Measurements from ENCODE around the gene TCF4. TPM values are rescaled to one million over a fixed set of nuclear protein-coding genes. Genes with fewer than 3 reads are reported as not detected.

Gene TCF4
- total RNA-seq, 1 donor from 2014 or later, result 115 TPM

- FAIRE-seq, result no peak
- H4K20me1 ChIP-seq (ENCODE audit: insufficient read depth, low read length), result peaks cover 7% of the 10 kb centered on the region
- peaks cover 30% of the 10 kb centered on the region for H3K4me1 ChIP-seq (ENCODE audit: insufficient read depth, low read length)
- no peaks in the 10 kb centered on the region for H3K36me3 ChIP-seq (ENCODE audit: insufficient read depth, low read length)
- Mint-ChIP-seq H3K4me1 (ENCODE audit: low read depth, unreplicated experiment) (peaks cover 44% of the 10 kb centered on the region), H3K9me3 (ENCODE audit: unreplicated experiment) (no peaks in the 10 kb centered on the region), H3K4me3 (ENCODE audit: unreplicated experiment) (no peak overlapping the region), H3K27me3 (ENCODE audit: low read depth, unreplicated experiment) (no peaks in the 10 kb centered on the region), H3K36me3 (ENCODE audit: low read depth, unreplicated experiment) (no peaks in the 10 kb centered on the region), H3K27ac (ENCODE audit: unreplicated experiment) (no peak overlapping the region)
- H3K4me2 ChIP-seq (ENCODE audit: low read length), result peak overlapping the region; percentile 64
- H3K9me3 ChIP-seq (ENCODE audit: insufficient read depth, low read depth, low read length), result no peaks in the 10 kb centered on the region
- no peak overlapping the region for H3K4me3 ChIP-seq (ENCODE audit: insufficient read depth, low read depth, low read length)
- H3K9ac ChIP-seq (ENCODE audit: low read length), result no peak overlapping the region
- peaks cover 88% of the 10 kb centered on the region for H3K79me2 ChIP-seq (ENCODE audit: insufficient read depth, low read length)
- peak; percentile 65 for DNase-seq (ENCODE audit: low read depth)
- no peak overlapping the region for H3K27ac ChIP-seq (ENCODE audit: low read depth, low read length)
- no peak for TF ChIP-seq EZH2 (IDR thresholded peaks at IDR 0.05; ENCODE audit: insufficient read depth, low read length)
- TF ChIP-seq CTCF (IDR thresholded peaks at IDR 0.05; ENCODE audit: insufficient read depth, low read depth, low read length), result no peak
- H3K27me3 ChIP-seq (ENCODE audit: insufficient read depth, low read length), result no peaks in the 10 kb centered on the region
- H2AFZ ChIP-seq (ENCODE audit: low read depth, low read length), result no peak overlapping the region
These were observed 98.7 kb downstream of the TCF4 start for GRCh38 chr18:55489034-55489986.

GRCh38 chr18:55488473-55488872 lies 99.5 kb downstream of the TCF4 start:
- no peaks in the 10 kb centered on the region for H3K27me3 Mint-ChIP-seq (ENCODE audit: low read depth, unreplicated experiment)
- H3K4me1 ChIP-seq (ENCODE audit: insufficient read depth, low read length), result peaks cover 26% of the 10 kb centered on the region
- H3K36me3 ChIP-seq (ENCODE audit: insufficient read depth, low read length), result no peaks in the 10 kb centered on the region
- no peaks in the 10 kb centered on the region for H3K9me3 Mint-ChIP-seq (ENCODE audit: unreplicated experiment)
- H3K27ac Mint-ChIP-seq (ENCODE audit: unreplicated experiment), result no peak overlapping the region
- FAIRE-seq (peak; percentile 23), DNase-seq (ENCODE audit: low read depth) (no peak)
- TF ChIP-seq CTCF (IDR thresholded peaks at IDR 0.05; ENCODE audit: insufficient read depth, low read depth, low read length), result no peak
- TF ChIP-seq EZH2 (IDR thresholded peaks at IDR 0.05; ENCODE audit: insufficient read depth, low read length), result no peak
- no peak overlapping the region for H3K9ac ChIP-seq (ENCODE audit: low read length)
- no peak overlapping the region for H3K4me2 ChIP-seq (ENCODE audit: low read length)
- peaks cover 83% of the 10 kb centered on the region for H3K79me2 ChIP-seq (ENCODE audit: insufficient read depth, low read length)
- no peaks in the 10 kb centered on the region for H3K9me3 ChIP-seq (ENCODE audit: insufficient read depth, low read depth, low read length)
- no peak overlapping the region for H3K27ac ChIP-seq (ENCODE audit: low read depth, low read length)
- H3K4me3 Mint-ChIP-seq (ENCODE audit: unreplicated experiment), result no peak overlapping the region
- H3K36me3 Mint-ChIP-seq (ENCODE audit: low read depth, unreplicated experiment), result no peaks in the 10 kb centered on the region
- no peaks in the 10 kb centered on the region for H3K27me3 ChIP-seq (ENCODE audit: insufficient read depth, low read length)
- H2AFZ ChIP-seq (ENCODE audit: low read depth, low read length), result no peak overlapping the region
- H4K20me1 ChIP-seq (ENCODE audit: insufficient read depth, low read length), result peaks cover 7% of the 10 kb centered on the region
- no peak overlapping the region for H3K4me3 ChIP-seq (ENCODE audit: insufficient read depth, low read depth, low read length)
- peaks cover 41% of the 10 kb centered on the region for H3K4me1 Mint-ChIP-seq (ENCODE audit: low read depth, unreplicated experiment)

- Histone ChIP-seq H3K79me2 (ENCODE audit: insufficient read depth, low read length) (peaks cover 83% of the 10 kb centered on the region), H3K4me3 (ENCODE audit: insufficient read depth, low read depth, low read length) (no peak overlapping the region), H2AFZ (ENCODE audit: low read depth, low read length) (no peak overlapping the region), H3K36me3 (ENCODE audit: insufficient read depth, low read length) (no peaks in the 10 kb centered on the region), H3K27me3 (ENCODE audit: insufficient read depth, low read length) (no peaks in the 10 kb centered on the region), H3K9me3 (ENCODE audit: insufficient read depth, low read depth, low read length) (no peaks in the 10 kb centered on the region), H3K4me2 (ENCODE audit: low read length) (no peak overlapping the region), H4K20me1 (ENCODE audit: insufficient read depth, low read length) (peaks cover 7% of the 10 kb centered on the region), H3K9ac (ENCODE audit: low read length) (no peak overlapping the region), H3K27ac (ENCODE audit: low read depth, low read length) (no peak overlapping the region), H3K4me1 (ENCODE audit: insufficient read depth, low read length) (peaks cover 26% of the 10 kb centered on the region)
- no peaks in the 10 kb centered on the region for H3K36me3 Mint-ChIP-seq (ENCODE audit: low read depth, unreplicated experiment)
- TF ChIP-seq EZH2 (IDR thresholded peaks at IDR 0.05; ENCODE audit: insufficient read depth, low read length) (no peak), CTCF (IDR thresholded peaks at IDR 0.05; ENCODE audit: insufficient read depth, low read depth, low read length) (no peak)
- H3K27me3 Mint-ChIP-seq (ENCODE audit: low read depth, unreplicated experiment), result no peaks in the 10 kb centered on the region
- no peak overlapping the region for H3K4me3 Mint-ChIP-seq (ENCODE audit: unreplicated experiment)
- H3K4me1 Mint-ChIP-seq (ENCODE audit: low read depth, unreplicated experiment), result peaks cover 41% of the 10 kb centered on the region
- no peak overlapping the region for H3K27ac Mint-ChIP-seq (ENCODE audit: unreplicated experiment)
- FAIRE-seq (peak; percentile 54), DNase-seq (ENCODE audit: low read depth) (no peak)
- no peaks in the 10 kb centered on the region for H3K9me3 Mint-ChIP-seq (ENCODE audit: unreplicated experiment)
These were observed 100.0 kb downstream of the TCF4 start for GRCh38 chr18:55487997-55488396.
